ENCODE results near the gene STK40. TPM values are rescaled to one million over a fixed set of nuclear protein-coding genes. Genes with fewer than 3 reads are reported as not detected.

STK40 gene
- total RNA-seq, 2 experiments from 2014 or later = 41.2 to 44.4 TPM

- Mint-ChIP-seq H3K9me3 (no peaks in the 10 kb centered on the region), H3K36me3 (ENCODE audit: low read depth) (peaks cover 9% of the 10 kb centered on the region), H3K27me3 (no peaks in the 10 kb centered on the region), H3K27ac (peak overlapping the region; percentile 97), H3K4me1 (ENCODE audit: low read depth) (peaks cover 61% of the 10 kb centered on the region), H3K4me3 (no peak overlapping the region)
- ChIA-PET CTCF (interaction anchor here (1.1 to 1.4 kb wide), 2 partner anchors 12 to 30 kb away, joined by 3 to 7 read pairs; no protein-coding TSS in a partner anchor), POLR2A (no interaction called here)
- intact Hi-C loops (cut with micrococcal nuclease) = no loop called here
- DNase-seq (no peak), ATAC-seq (no peak)
- TF ChIP-seq CTCF (IDR thresholded peaks at IDR 0.05) = no peak
Observed at GRCh38 chr1:36372617-36373016, 13.1 kb downstream of the STK40 start.

- Mint-ChIP-seq H3K27ac (peak overlapping the region; percentile 34), H3K4me3 (no peak overlapping the region), H3K27me3 (no peaks in the 10 kb centered on the region), H3K36me3 (ENCODE audit: low read depth) (peaks cover 11% of the 10 kb centered on the region), H3K9me3 (no peaks in the 10 kb centered on the region), H3K4me1 (ENCODE audit: low read depth) (peaks cover 67% of the 10 kb centered on the region)
- ATAC-seq = peak; percentile 57
- TF ChIP-seq CTCF (IDR thresholded peaks at IDR 0.05) = peak; percentile 89
- peak; percentile 93 for DNase-seq
- POLR2A ChIA-PET = interaction anchor here (0.6 to 2.8 kb wide), 7 partner anchors 8 to 47 kb away, joined by 3 to 8 read pairs (median 4); partner anchors contain the start of genes EVA1B and LSM10
- CTCF ChIA-PET = interaction anchor here (0.7 to 6.4 kb wide), 22 partner anchors 9 to 220 kb away, joined by 3 to 102 read pairs (median 4); partner anchors contain the start of genes EVA1B, LSM10, SH3D21 and TRAPPC3
- intact Hi-C loops (cut with micrococcal nuclease) = no loop called here
Observed at GRCh38 chr1:36369061-36369861, 16.5 kb downstream of the STK40 start.

- ChIA-PET POLR2A (interaction anchor here (1.1 to 2.8 kb wide), 4 partner anchors 10 to 212 kb away, joined by 3 to 8 read pairs (median 5); partner anchors contain the start of genes LSM10 and MAP7D1), CTCF (interaction anchor here (0.6 to 6.4 kb wide), 22 partner anchors 9 to 218 kb away, joined by 3 to 102 read pairs (median 4); partner anchors contain the start of genes EVA1B, LSM10 and TRAPPC3)
- ATAC-seq (no peak), DNase-seq (no peak)
- Mint-ChIP-seq H3K4me1 (ENCODE audit: low read depth) (peaks cover 53% of the 10 kb centered on the region), H3K9me3 (no peaks in the 10 kb centered on the region), H3K27me3 (no peaks in the 10 kb centered on the region), H3K36me3 (ENCODE audit: low read depth) (peaks cover 11% of the 10 kb centered on the region), H3K4me3 (no peak overlapping the region), H3K27ac (peak overlapping the region; percentile 88)
- TF ChIP-seq CTCF (IDR thresholded peaks at IDR 0.05) = no peak
- intact Hi-C loops (cut with micrococcal nuclease) = no loop called here
Observed at GRCh38 chr1:36367798-36368197, 17.9 kb downstream of the STK40 start.

- peak overlapping the region; percentile 88 for H3K27ac Mint-ChIP-seq
- peaks cover 10% of the 10 kb centered on the region for H3K36me3 Mint-ChIP-seq (ENCODE audit: low read depth)
- TF ChIP-seq CTCF (IDR thresholded peaks at IDR 0.05) = no peak
- POLR2A ChIA-PET = interaction anchor here (1.1 to 2.8 kb wide), 4 partner anchors 10 to 211 kb away, joined by 3 to 8 read pairs (median 5); partner anchors contain the start of genes LSM10 and MAP7D1
- no peaks in the 10 kb centered on the region for H3K27me3 Mint-ChIP-seq
- peaks cover 48% of the 10 kb centered on the region for H3K4me1 Mint-ChIP-seq (ENCODE audit: low read depth)
- no peak overlapping the region for H3K4me3 Mint-ChIP-seq
- CTCF ChIA-PET = interaction anchor here (0.7 to 6.4 kb wide), 16 partner anchors 10 to 218 kb away, joined by 3 to 102 read pairs (median 4); partner anchors contain the start of genes EVA1B, LSM10, THRAP3 and TRAPPC3
- intact Hi-C loops (cut with micrococcal nuclease) = no loop called here
- DNase-seq = no peak
- ATAC-seq = no peak
- no peaks in the 10 kb centered on the region for H3K9me3 Mint-ChIP-seq
Observed at GRCh38 chr1:36367066-36367465, 18.7 kb downstream of the STK40 start.

All from activated CD8-positive, alpha-beta T cell treated with anti-CD3 and anti-CD28 coated beads for 36 hours (primary cell).